ENCODE measurements around the gene TGFBI.

GRCh38 chr5:136043968-136044610 lies 15.3 kb downstream of the TGFBI start:
- no peak for TF ChIP-seq TAF7 (tag; IDR thresholded peaks at IDR 0.05)
- no peak for TF ChIP-seq ZNF561 (CRISPR knock-in tag; conservative IDR thresholded peaks at IDR 0.05)
- no peak for TF ChIP-seq FOXJ3 (CRISPR knock-in tag; IDR thresholded peaks at IDR 0.05)
- TF ChIP-seq BDP1 (IDR thresholded peaks at IDR 0.05; ENCODE audit: insufficient read depth, insufficient read length): no peak
- no peak for TF ChIP-seq ELF4 (CRISPR knock-in tag; IDR thresholded peaks at IDR 0.05)
- no peak for TF ChIP-seq RAD21 (CRISPR knock-in tag; conservative IDR thresholded peaks at IDR 0.05 in 1 of 2, IDR thresholded peaks at IDR 0.05 in 1 of 2)
- no peak for TF ChIP-seq KLF13 (tag; IDR thresholded peaks at IDR 0.05; ENCODE audit: borderline replicate concordance, low read depth)
- TF ChIP-seq FOXJ2 (tag; IDR thresholded peaks at IDR 0.05): no peak
- no peak for TF ChIP-seq GATAD2A (IDR thresholded peaks at IDR 0.05)
- TF ChIP-seq, protein P1, sequence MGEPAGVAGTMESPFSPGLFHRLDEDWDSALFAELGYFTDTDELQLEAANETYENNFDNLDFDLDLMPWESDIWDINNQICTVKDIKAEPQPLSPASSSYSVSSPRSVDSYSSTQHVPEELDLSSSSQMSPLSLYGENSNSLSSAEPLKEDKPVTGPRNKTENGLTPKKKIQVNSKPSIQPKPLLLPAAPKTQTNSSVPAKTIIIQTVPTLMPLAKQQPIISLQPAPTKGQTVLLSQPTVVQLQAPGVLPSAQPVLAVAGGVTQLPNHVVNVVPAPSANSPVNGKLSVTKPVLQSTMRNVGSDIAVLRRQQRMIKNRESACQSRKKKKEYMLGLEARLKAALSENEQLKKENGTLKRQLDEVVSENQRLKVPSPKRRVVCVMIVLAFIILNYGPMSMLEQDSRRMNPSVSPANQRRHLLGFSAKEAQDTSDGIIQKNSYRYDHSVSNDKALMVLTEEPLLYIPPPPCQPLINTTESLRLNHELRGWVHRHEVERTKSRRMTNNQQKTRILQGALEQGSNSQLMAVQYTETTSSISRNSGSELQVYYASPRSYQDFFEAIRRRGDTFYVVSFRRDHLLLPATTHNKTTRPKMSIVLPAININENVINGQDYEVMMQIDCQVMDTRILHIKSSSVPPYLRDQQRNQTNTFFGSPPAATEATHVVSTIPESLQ (CRISPR knock-in tag; IDR thresholded peaks at IDR 0.05): no peak
